ENCODE results near the gene TTYH2. TPM values are rescaled to one million over a fixed set of nuclear protein-coding genes. Genes with fewer than 3 reads are reported as not detected.
A peak's percentile ranks its signal among the peaks of the same experiment; 100 is the strongest.

TTYH2 gene
- total and polyA plus RNA-seq, 2 experiments from 2014 or later = 1.4 to 3.9 TPM

DNA sequence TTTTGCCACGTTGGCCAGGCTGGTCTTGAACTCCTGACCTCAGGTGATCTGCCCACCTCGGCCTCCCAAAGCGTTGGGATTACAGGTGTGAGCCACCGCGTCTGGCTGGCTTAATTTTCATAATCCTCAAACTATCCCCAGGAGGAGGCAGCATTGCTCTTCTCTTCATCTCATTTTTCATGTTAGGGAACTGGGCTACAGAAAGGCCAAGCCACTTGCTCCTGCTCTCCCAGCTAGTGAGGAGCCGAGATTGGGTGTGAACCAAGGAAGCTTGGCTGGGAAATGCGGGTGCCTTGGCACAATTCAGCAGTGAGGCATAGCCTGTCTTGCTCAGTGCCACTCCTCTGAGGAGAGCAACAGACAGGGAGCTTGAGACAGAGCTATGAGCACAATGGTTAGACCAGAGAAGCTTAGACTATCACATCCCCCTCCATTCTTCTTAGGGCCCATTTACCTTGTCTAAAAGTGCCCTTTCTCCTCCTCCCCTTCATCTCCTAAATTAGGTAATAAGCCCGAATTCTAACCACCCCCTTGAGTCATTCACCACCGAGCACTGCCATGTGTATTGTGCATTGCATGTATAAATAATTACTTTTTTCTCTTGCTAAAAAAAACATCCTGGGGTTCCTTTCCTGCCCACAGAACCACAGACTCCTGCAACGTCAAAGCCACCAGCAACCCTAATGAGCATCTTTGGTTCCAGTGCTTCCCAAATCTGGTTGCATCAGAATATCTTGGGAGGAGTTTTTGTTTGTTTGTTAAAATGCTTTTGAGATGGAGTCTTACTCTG, 92.7 kb downstream of the TTYH2 start:
- Histone ChIP-seq H2AFZ (no peak overlapping the region), H3K36me3 (ENCODE audit: insufficient read depth) (no peaks in the 10 kb centered on the region), H3K9me2 (ENCODE audit: insufficient read depth) (no peaks in the 10 kb centered on the region), H3K4me1 (ENCODE audit: insufficient read depth) (no peaks in the 10 kb centered on the region; the same call in 1 of the 2 replicates), H4K20me1 (replicated peaks; ENCODE audit: insufficient read depth) (no peaks in the 10 kb centered on the region), H3K27me3 (ENCODE audit: insufficient read depth) (no peaks in the 10 kb centered on the region), H3K27ac (ENCODE audit: low read depth) (no peak overlapping the region), H3K79me2 (replicated peaks; ENCODE audit: insufficient read depth) (no peaks in the 10 kb centered on the region), H3K4me2 (no peak overlapping the region), H3K4me3 (no peak overlapping the region), H3F3A (replicated peaks; ENCODE audit: low read depth) (no peaks in the 10 kb centered on the region)
- Mint-ChIP-seq H3K36me3 (ENCODE audit: low read depth) (no peaks in the 10 kb centered on the region), H3K4me3 (no peak overlapping the region), H3K27ac (no peak overlapping the region), H3K4me1 (peaks cover 4% of the 10 kb centered on the region; the same call in 2 of the 3 replicates), H3K9me3 (peaks cover 3% of the 10 kb centered on the region; the same call in 1 of the 3 replicates), H3K27me3 (ENCODE audit: insufficient read depth, low read depth, poor library complexity) (peaks cover 7% of the 10 kb centered on the region)
- DNase-seq (ENCODE audit: low spot score) (peak; percentile 60), ATAC-seq (peak; percentile 21; the same call in 2 of the 3 replicates)
- TF ChIP-seq, protein P1, sequence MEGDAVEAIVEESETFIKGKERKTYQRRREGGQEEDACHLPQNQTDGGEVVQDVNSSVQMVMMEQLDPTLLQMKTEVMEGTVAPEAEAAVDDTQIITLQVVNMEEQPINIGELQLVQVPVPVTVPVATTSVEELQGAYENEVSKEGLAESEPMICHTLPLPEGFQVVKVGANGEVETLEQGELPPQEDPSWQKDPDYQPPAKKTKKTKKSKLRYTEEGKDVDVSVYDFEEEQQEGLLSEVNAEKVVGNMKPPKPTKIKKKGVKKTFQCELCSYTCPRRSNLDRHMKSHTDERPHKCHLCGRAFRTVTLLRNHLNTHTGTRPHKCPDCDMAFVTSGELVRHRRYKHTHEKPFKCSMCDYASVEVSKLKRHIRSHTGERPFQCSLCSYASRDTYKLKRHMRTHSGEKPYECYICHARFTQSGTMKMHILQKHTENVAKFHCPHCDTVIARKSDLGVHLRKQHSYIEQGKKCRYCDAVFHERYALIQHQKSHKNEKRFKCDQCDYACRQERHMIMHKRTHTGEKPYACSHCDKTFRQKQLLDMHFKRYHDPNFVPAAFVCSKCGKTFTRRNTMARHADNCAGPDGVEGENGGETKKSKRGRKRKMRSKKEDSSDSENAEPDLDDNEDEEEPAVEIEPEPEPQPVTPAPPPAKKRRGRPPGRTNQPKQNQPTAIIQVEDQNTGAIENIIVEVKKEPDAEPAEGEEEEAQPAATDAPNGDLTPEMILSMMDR (conservative IDR thresholded peaks at IDR 0.05; ENCODE audit: low read depth in 2 of 2) = peak; percentile 32 to 63
- no peak for TF ChIP-seq NANOG (IDR thresholded peaks at IDR 0.05; ENCODE audit: borderline replicate concordance)

DNA sequence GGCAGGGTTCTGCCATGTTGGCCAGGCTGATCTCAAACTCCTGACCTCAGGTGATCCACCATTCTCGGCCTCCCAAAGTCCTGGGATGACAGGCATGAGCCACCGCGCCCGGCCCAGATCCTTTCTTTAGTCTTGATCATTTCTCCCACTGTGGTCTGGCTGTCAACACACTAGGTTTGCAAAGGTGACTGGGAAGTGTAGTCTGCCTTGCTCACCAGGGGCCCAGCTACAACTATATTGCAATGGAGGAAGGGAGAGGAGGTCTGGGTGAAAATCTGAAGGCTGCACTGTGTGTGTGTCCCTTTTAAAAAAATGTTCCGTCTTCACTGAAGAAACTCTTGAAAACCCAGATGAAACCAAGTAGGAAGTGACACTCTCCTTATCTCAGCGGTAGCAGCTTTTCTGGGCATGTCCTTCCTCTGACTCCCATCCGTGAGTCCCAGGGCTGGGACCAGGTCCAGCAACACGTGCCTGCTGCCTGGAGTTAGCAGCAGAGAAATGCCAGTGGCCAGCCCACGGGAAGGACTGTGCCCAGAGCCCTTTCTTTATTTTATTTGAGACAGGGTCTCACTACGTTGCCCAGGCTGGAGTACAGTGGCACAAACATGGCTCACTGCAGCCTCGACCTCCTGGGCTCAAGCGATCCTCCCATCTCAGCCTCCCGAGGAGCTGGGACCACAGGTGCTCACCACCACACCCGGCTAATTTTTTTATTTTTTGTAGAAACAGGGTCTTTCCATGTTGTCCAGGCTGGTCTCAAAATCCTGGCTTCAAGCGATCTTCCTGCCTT, 94.8 kb downstream of the TTYH2 start:
- Mint-ChIP-seq H3K4me1 (peaks cover 4% of the 10 kb centered on the region; the same call in 2 of the 3 replicates), H3K4me3 (no peak overlapping the region), H3K9me3 (peaks cover 13% of the 10 kb centered on the region; the same call in 2 of the 3 replicates), H3K27ac (no peak overlapping the region), H3K27me3 (ENCODE audit: insufficient read depth, low read depth, poor library complexity) (peaks cover 6% of the 10 kb centered on the region), H3K36me3 (ENCODE audit: low read depth) (no peaks in the 10 kb centered on the region)
- no peaks in the 10 kb centered on the region for H3F3A ChIP-seq (replicated peaks; ENCODE audit: low read depth)
- DNase-seq (ENCODE audit: low spot score) (no peak), ATAC-seq (no peak)
- no peaks in the 10 kb centered on the region for H4K20me1 ChIP-seq (replicated peaks; ENCODE audit: insufficient read depth)
- no peak overlapping the region for H3K4me3 ChIP-seq
- no peaks in the 10 kb centered on the region for H3K79me2 ChIP-seq (replicated peaks; ENCODE audit: insufficient read depth)
- no peaks in the 10 kb centered on the region; the same call in 1 of the 2 replicates for H3K4me1 ChIP-seq (ENCODE audit: insufficient read depth)
- no peaks in the 10 kb centered on the region for H3K36me3 ChIP-seq (ENCODE audit: insufficient read depth)
- H3K9me2 ChIP-seq (ENCODE audit: insufficient read depth) = no peaks in the 10 kb centered on the region
- no peaks in the 10 kb centered on the region for H3K27me3 ChIP-seq (ENCODE audit: insufficient read depth)
- no peak overlapping the region for H3K4me2 ChIP-seq
- H2AFZ ChIP-seq = no peak overlapping the region
- H3K27ac ChIP-seq (ENCODE audit: low read depth) = no peak overlapping the region
- TF ChIP-seq STAT1 (IDR thresholded peaks at IDR 0.05; ENCODE audit: unreplicated experiment) (no peak), JUNB (IDR thresholded peaks at IDR 0.05; ENCODE audit: unreplicated experiment) (no peak), ZNF331 (CRISPR knock-in tag; IDR thresholded peaks at IDR 0.05; ENCODE audit: low read depth) (no peak), ZNF114 (CRISPR knock-in tag; IDR thresholded peaks at IDR 0.05) (no peak), POLR2AphosphoS5 (IDR thresholded peaks at IDR 0.05; ENCODE audit: low read depth) (no peak), EZH2phosphoT487 (IDR thresholded peaks at IDR 0.05; ENCODE audit: unreplicated experiment) (no peak), CREB1 (CRISPR knock-in tag; IDR thresholded peaks at IDR 0.05; ENCODE audit: low read depth) (no peak), EZH2 (IDR thresholded peaks at IDR 0.05; ENCODE audit: low read depth, unreplicated experiment) (no peak)
- TF ChIP-seq, protein P2, sequence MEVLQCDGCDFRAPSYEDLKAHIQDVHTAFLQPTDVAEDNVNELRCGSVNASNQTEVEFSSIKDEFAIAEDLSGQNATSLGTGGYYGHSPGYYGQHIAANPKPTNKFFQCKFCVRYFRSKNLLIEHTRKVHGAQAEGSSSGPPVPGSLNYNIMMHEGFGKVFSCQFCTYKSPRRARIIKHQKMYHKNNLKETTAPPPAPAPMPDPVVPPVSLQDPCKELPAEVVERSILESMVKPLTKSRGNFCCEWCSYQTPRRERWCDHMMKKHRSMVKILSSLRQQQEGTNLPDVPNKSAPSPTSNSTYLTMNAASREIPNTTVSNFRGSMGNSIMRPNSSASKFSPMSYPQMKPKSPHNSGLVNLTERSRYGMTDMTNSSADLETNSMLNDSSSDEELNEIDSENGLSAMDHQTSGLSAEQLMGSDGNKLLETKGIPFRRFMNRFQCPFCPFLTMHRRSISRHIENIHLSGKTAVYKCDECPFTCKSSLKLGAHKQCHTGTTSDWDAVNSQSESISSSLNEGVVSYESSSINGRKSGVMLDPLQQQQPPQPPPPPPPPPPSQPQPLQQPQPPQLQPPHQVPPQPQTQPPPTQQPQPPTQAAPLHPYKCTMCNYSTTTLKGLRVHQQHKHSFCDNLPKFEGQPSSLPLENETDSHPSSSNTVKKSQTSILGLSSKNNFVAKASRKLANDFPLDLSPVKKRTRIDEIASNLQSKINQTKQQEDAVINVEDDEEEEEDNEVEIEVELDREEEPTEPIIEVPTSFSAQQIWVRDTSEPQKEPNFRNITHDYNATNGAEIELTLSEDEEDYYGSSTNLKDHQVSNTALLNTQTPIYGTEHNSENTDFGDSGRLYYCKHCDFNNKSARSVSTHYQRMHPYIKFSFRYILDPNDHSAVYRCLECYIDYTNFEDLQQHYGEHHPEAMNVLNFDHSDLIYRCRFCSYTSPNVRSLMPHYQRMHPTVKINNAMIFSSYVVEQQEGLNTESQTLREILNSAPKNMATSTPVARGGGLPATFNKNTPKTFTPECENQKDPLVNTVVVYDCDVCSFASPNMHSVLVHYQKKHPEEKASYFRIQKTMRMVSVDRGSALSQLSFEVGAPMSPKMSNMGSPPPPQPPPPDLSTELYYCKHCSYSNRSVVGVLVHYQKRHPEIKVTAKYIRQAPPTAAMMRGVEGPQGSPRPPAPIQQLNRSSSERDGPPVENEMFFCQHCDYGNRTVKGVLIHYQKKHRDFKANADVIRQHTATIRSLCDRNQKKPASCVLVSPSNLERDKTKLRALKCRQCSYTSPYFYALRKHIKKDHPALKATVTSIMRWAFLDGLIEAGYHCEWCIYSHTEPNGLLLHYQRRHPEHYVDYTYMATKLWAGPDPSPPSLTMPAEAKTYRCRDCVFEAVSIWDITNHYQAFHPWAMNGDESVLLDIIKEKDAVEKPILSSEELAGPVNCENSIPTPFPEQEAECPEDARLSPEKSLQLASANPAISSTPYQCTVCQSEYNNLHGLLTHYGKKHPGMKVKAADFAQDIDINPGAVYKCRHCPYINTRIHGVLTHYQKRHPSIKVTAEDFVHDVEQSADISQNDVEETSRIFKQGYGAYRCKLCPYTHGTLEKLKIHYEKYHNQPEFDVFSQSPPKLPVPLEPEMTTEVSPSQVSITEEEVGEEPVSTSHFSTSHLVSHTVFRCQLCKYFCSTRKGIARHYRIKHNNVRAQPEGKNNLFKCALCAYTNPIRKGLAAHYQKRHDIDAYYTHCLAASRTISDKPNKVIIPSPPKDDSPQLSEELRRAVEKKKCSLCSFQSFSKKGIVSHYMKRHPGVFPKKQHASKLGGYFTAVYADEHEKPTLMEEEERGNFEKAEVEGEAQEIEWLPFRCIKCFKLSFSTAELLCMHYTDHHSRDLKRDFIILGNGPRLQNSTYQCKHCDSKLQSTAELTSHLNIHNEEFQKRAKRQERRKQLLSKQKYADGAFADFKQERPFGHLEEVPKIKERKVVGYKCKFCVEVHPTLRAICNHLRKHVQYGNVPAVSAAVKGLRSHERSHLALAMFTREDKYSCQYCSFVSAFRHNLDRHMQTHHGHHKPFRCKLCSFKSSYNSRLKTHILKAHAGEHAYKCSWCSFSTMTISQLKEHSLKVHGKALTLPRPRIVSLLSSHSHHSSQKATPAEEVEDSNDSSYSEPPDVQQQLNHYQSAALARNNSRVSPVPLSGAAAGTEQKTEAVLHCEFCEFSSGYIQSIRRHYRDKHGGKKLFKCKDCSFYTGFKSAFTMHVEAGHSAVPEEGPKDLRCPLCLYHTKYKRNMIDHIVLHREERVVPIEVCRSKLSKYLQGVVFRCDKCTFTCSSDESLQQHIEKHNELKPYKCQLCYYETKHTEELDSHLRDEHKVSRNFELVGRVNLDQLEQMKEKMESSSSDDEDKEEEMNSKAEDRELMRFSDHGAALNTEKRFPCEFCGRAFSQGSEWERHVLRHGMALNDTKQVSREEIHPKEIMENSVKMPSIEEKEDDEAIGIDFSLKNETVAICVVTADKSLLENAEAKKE (CRISPR knock-in tag; IDR thresholded peaks at IDR 0.05) = no peak
